H1 (cell line): Measurements from ENCODE around the gene R3HDM2.
A peak's percentile ranks its signal among the peaks of the same experiment; 100 is the strongest.

Source experiments
- BACH1 ChIP-seq: IDR thresholded peaks from 2 replicates; pipeline ENCODE4 v1.6.1; 2012; ENCODE audit warnings: low read length, improper control_type of control experiment
- CTCF ChIP-seq, 3 experiments: IDR thresholded peaks; 1 replicate in 2 of 3; 2 replicates in 1 of 3; pipeline versions ENCODE4 v1.5.1 to v1.6.1; 2011; ENCODE audit warnings: low read length in 3 of 3, mild to moderate bottlenecking in 3 of 3, inconsistent platforms in 2 of 3, low read depth in 1 of 3, moderate library complexity in 1 of 3; ENCODE audit not compliant: insufficient read depth in 1 of 3; ENCODE audit errors: control extremely low read depth in 1 of 3
- EGR1 ChIP-seq: IDR thresholded peaks from 2 replicates; pipeline ENCODE4 v1.6.1; 2011; ENCODE audit warnings: low read depth, low read length, borderline replicate concordance
- EP300 ChIP-seq, 2 experiments: IDR thresholded peaks; 1 replicate in 1 of 2; 2 replicates in 1 of 2; pipeline ENCODE4 v1.6.1; 2011 to 2012; ENCODE audit warnings: low read depth in 2 of 2, low read length in 2 of 2, mild to moderate bottlenecking in 2 of 2, borderline replicate concordance in 1 of 2, inconsistent platforms in 1 of 2, moderate library complexity in 1 of 2
- GTF2F1 ChIP-seq: IDR thresholded peaks from 2 replicates; pipeline ENCODE4 v1.6.1; 2012; ENCODE audit warnings: low read depth, low read length, improper control_type of control experiment, borderline replicate concordance
- KDM1A ChIP-seq: fragments of 200-600, 300-600 bp; sonication (generic); IDR thresholded peaks from 2 replicates; pipeline ENCODE4 v1.7.1; 2016; ENCODE audit warnings: mild to moderate bottlenecking, low read length, borderline replicate concordance
- MAFK ChIP-seq: IDR thresholded peaks from 2 replicates; pipeline ENCODE4 v1.6.1; 2012; ENCODE audit warnings: low read depth, mild to moderate bottlenecking, improper control_type of control experiment, low read length
- NRF1 ChIP-seq: IDR thresholded peaks from 2 replicates; pipeline ENCODE4 v1.6.1; 2011; ENCODE audit warnings: mild to moderate bottlenecking, low read depth, low read length, improper control_type of control experiment
- POLR2A ChIP-seq, 2 experiments: IDR thresholded peaks; 1 replicate in 1 of 2; 2 replicates in 1 of 2; pipeline ENCODE4 v1.6.1; 2011; ENCODE audit warnings: low read depth in 2 of 2, low read length in 2 of 2, mild to moderate bottlenecking in 2 of 2; ENCODE audit errors: control extremely low read depth in 1 of 2
- POLR2AphosphoS5 ChIP-seq: IDR thresholded peaks from 2 replicates; pipeline ENCODE4 v1.6.1; 2011; ENCODE audit warnings: low read depth, low read length
- TEAD4 ChIP-seq: IDR thresholded peaks from 2 replicates; pipeline ENCODE4 v1.6.1; 2012; ENCODE audit warnings: low read depth, low read length, inconsistent platforms, mixed read lengths
- YY1 ChIP-seq: IDR thresholded peaks from 2 replicates; pipeline ENCODE4 v1.6.1; 2011; ENCODE audit warnings: low read depth, mild to moderate bottlenecking, low read length

- TF ChIP-seq EP300 (IDR thresholded peaks at IDR 0.05; ENCODE audit: borderline replicate concordance in 1 of 2, low read depth in 2 of 2, low read length in 2 of 2) (no peak), POLR2A (IDR thresholded peaks at IDR 0.05; ENCODE audit: control extremely low read depth in 1 of 2, low read depth in 2 of 2, low read length in 2 of 2) (no peak), BACH1 (no peak), CTCF (IDR thresholded peaks at IDR 0.05; ENCODE audit: control extremely low read depth in 1 of 3, insufficient read depth in 1 of 3, low read depth in 1 of 3, low read length in 3 of 3) (peak; percentile 39 to 58 (median 52)), KDM1A (no peak), TEAD4 (no peak), YY1 (no peak), NRF1 (no peak), MAFK (no peak), GTF2F1 (no peak), POLR2AphosphoS5 (no peak), EGR1 (no peak)
Measured at GRCh38 chr12:57276935-57277563, 153.8 kb downstream of the R3HDM2 start.
